GM19395 (cell line): Measurements from ENCODE around the gene OSBPL3.
A peak's percentile ranks its signal among the peaks of the same experiment; 100 is the strongest.

ENCODE experiments used
- ATAC-seq: cut with Tn5 transposase; IDR thresholded peaks from one replicate; pipeline ENCODE4 v1.9.1; 2021; ENCODE audit warnings: mild to moderate bottlenecking, moderate library complexity; ENCODE audit not compliant: unreplicated experiment

OSBPL3 gene

GRCh38 chr7:24773646-24774045, 206.3 kb downstream of the OSBPL3 start:
- ATAC-seq, result no peak

- ATAC-seq, result no peak
Measured at GRCh38 chr7:24769851-24770250, 210.1 kb downstream of the OSBPL3 start.

DNA sequence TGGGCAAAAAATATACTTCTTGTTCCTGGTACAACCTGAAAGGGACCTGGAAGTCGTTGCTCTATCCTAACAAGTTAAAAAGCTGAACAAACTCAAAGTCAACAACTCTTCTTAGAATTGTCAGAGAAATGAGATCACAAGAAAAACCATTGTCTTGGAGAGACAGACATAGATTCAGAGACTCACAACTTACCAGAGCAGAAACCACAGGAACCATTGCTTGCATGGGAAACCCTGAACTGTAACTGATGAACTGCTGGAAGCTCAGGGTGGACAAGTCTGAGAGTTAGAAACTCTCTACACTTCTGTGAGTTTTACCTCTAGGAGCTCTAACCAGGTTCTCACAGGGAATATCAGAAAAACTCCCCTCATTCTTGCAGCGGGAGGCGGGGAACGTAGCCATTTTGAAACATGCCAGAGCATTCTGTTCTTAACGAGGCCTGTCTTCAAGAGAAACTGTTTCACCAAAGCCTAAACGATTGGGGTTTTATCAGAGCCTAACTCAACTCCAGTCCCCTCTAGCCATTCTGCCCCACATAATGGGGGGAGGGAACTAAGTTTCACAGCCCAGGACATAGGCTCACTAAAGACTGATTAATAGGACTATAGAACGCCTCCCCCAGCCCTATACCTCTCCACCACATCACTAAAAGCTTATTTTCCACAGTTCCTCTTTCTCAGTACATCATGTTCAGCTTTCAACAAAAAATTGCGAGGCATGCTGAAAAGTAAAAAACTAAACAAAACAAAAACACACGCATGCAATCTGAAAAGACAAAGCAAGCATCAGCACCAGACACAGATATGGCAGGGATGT, 210.8 kb downstream of the OSBPL3 start:
- ATAC-seq, result no peak

DNA sequence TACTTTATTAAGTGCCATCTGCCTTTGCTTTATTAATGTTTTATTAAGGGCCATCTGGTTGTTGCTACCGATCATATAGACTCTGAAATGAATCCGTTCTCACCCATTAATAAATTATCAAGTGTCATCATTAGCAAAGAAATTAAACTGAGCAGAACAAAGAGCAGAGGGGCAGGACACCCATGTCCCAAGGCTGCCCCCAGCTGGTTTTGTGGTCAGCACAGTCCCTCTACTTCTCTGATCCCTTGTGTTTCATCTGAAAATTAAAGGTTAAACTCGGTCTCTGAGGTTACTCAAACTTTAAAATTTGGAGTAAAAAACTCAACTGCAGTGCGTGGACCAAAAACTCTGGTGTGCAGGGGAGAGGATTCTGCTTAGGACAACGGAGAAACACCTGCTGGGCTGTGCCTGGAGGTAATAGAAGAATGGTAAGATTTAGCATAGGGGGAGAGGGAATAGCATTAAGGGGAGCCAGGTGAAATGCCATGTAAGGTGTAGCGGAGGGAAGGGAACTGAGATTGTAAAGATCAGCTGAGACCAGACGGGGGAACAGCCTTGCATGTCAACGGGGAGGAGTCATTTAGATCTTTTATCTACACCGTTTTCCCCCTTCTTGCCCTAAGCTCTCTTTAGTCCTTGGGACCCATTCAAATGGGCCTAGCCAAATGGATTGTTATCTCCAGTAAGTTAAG, 212.0 kb downstream of the OSBPL3 start:
- ATAC-seq, result no peak

- ATAC-seq, result no peak
Measured at GRCh38 chr7:24764972-24765744, 214.8 kb downstream of the OSBPL3 start.

- no peak for ATAC-seq
Measured at GRCh38 chr7:24764011-24764410, 216.0 kb downstream of the OSBPL3 start.

- no peak for ATAC-seq
Measured at GRCh38 chr7:24763303-24763901, 216.6 kb downstream of the OSBPL3 start.

- ATAC-seq, result no peak
Measured at GRCh38 chr7:24762771-24763170, 217.2 kb downstream of the OSBPL3 start.

- ATAC-seq, result no peak
Measured at GRCh38 chr7:24760968-24761367, 219.0 kb downstream of the OSBPL3 start.

GRCh38 chr7:24757353-24758275, 222.4 kb downstream of the OSBPL3 start, which contains the start of gene GSDME:
TSS of gene GSDME (minus strand) at chr7:24757464. CDS start at chr7:24749774, 7,690 bp downstream.
- ATAC-seq, result peak; percentile 48

DNA sequence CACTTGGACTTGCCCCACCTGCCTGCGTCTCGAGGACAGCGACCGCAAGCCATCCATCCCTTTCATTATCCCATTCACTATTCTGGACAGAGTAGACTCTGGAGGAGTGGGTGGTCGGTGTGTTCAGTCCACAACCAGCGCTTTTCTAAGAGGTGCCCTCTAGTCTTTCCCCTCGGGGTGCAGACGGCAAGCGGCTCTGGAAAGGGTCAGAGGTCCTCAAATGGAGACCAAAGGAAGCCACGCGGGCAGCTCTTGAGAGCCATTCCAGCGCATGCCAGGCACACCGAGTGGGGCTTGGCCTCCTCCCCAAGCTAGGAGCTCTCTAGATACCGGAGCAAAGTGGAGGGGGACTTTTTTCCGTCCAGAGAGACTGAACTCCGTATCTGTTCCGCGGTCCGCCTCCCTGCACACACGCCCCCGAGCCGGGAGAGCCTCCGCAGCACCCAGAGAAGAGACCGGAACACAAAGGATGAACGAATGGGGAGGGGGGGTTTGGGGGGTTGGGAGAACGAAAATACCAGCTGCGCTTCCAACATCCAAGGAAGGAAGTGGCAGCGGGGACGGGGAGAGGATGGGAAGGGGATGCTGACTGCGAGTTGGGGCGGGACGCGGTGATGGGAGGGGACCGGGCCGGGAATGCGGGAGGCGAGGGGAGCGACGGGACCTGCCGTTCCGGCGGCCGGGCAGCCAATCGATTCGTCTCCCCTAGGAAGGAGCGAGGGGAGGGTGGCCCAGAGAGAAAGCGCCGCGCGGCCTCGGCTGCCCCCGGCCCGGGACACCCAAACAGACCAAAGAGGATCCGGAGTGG, 223.2 kb downstream of the OSBPL3 start:
- ATAC-seq, result peak; percentile 13

DNA sequence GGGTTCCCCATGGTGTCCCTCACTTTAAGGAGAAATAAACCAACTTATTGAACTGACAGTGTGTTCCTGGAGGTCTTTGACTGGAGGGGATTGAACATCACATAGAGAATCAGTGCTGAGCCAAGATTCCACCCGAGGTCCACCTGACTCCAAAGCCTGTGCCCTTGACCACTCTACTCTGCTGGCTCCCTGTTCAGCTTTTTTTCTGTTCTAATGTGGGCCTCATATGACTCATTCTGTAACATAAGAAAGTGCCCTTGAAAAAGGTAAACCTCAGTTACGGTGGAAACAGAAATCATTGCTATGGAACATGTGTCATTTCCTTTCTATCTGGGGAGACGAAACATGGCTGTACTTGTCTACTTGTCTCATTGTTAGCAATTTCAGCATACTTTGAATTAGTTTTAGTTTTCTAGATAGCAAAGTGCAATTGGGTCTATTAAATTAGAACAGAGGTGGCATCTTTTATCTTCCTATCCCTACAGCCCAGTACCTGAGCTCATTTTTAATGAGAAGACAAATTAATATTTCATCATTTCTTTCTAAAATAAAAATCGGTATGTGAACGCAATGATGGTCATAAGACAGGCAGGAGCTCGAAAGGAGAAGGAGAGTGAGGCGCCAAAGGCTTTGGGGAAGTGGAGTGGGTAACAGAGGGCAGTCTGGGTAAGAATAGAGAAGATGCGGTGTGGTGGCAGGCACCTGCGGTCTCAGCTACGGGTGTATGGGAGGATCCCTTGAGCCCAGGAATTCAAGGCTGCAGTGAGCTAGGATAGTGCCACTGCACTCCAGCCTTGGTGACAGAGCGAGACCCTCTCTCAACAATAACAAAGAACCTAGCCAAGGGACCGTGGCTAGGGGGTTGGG, 224.2 kb downstream of the OSBPL3 start:
- ATAC-seq, result peak; percentile 76

- peak; percentile 2 for ATAC-seq
Measured at GRCh38 chr7:24754906-24755506, 225.0 kb downstream of the OSBPL3 start.

- no peak for ATAC-seq
Measured at GRCh38 chr7:24752073-24752800, 227.7 kb downstream of the OSBPL3 start.

- ATAC-seq, result no peak
Measured at GRCh38 chr7:24751484-24751883, 228.5 kb downstream of the OSBPL3 start.

GRCh38 chr7:24750441-24751055, 229.4 kb downstream of the OSBPL3 start:
- ATAC-seq, result no peak

- no peak for ATAC-seq
Measured at GRCh38 chr7:24748521-24748920, 231.5 kb downstream of the OSBPL3 start.
